H9 (cell line): ENCODE data around the gene SCN10A. TPM values are rescaled to one million over a fixed set of nuclear protein-coding genes. Genes with fewer than 3 reads are reported as not detected.

Experiments used
- DNase-seq: peaks from one replicate; pipeline ENCODE4 v3.0.0-alpha.2; 2017
- H2AFZ ChIP-seq: one replicate; pipeline ENCODE4 v1.6.1; 2013; ENCODE audit warnings: mild to moderate bottlenecking, low read length, control low read depth, moderate library complexity
- H2AK5ac ChIP-seq: 2 replicates; pipeline ENCODE4 v1.6.1; 2013; ENCODE audit warnings: low read length, control low read depth, mixed read lengths; ENCODE audit not compliant: insufficient read length
- H2BK120ac ChIP-seq: one replicate; pipeline ENCODE4 v1.6.1; 2013; ENCODE audit warnings: low read depth, mild to moderate bottlenecking, low read length, control low read depth, inconsistent platforms; ENCODE audit not compliant: poor library complexity, severe bottlenecking
- H2BK12ac ChIP-seq: 2 replicates; pipeline ENCODE4 v1.6.1; 2013; ENCODE audit warnings: low read length, control low read depth, mixed read lengths, low read depth; ENCODE audit not compliant: insufficient read length
- H2BK15ac ChIP-seq: 2 replicates; pipeline ENCODE4 v1.6.1; 2013; ENCODE audit warnings: low read depth, low read length, control low read depth
- H2BK20ac ChIP-seq: one replicate; pipeline ENCODE4 v1.6.1; 2013; ENCODE audit warnings: low read depth, mild to moderate bottlenecking, low read length, control low read depth, inconsistent platforms; ENCODE audit not compliant: poor library complexity, severe bottlenecking
- H2BK5ac ChIP-seq: 2 replicates; pipeline ENCODE4 v1.6.1; 2013; ENCODE audit warnings: low read length, control low read depth, mixed read lengths; ENCODE audit not compliant: insufficient read length
- H3K14ac ChIP-seq: 2 replicates; pipeline ENCODE4 v1.6.1; 2013; ENCODE audit warnings: low read length, control low read depth; ENCODE audit not compliant: insufficient read depth
- H3K18ac ChIP-seq: 2 replicates; pipeline ENCODE4 v1.6.1; 2013; ENCODE audit warnings: low read depth, mild to moderate bottlenecking, mixed read lengths, low read length, control low read depth; ENCODE audit not compliant: insufficient read length
- H3K23ac ChIP-seq: 2 replicates; pipeline ENCODE4 v1.6.1; 2013; ENCODE audit warnings: low read length, control low read depth, mixed read lengths, low read depth; ENCODE audit not compliant: insufficient read length
- H3K23me2 ChIP-seq: 2 replicates; pipeline ENCODE4 v1.6.1; 2013; ENCODE audit warnings: low read depth, mild to moderate bottlenecking, mixed read lengths, low read length, control low read depth; ENCODE audit not compliant: insufficient read length, poor library complexity, severe bottlenecking
- H3K27ac ChIP-seq: 2 replicates; pipeline ENCODE4 v1.5.1; 2013; ENCODE audit warnings: low read length, control low read depth, mixed read lengths, low read depth; ENCODE audit not compliant: insufficient read length
- H3K27me3 ChIP-seq: 2 replicates; pipeline ENCODE4 v1.6.1; 2013; ENCODE audit warnings: low read length, control low read depth, inconsistent platforms; ENCODE audit not compliant: insufficient read depth
- H3K4ac ChIP-seq: 2 replicates; pipeline ENCODE4 v1.6.1; 2013; ENCODE audit warnings: low read depth, mild to moderate bottlenecking, control low read depth, inconsistent platforms, low read length, moderate library complexity
- H3K4me1 ChIP-seq: 2 replicates; pipeline ENCODE4 v1.6.1; 2013; ENCODE audit warnings: low read length, control low read depth, inconsistent platforms; ENCODE audit not compliant: insufficient read depth
- H3K4me2 ChIP-seq: 2 replicates; pipeline ENCODE4 v1.6.1; 2013; ENCODE audit warnings: low read length, control low read depth, mixed read lengths; ENCODE audit not compliant: insufficient read length, insufficient read depth
- H3K56ac ChIP-seq: 2 replicates; pipeline ENCODE4 v1.6.1; 2013; ENCODE audit warnings: low read depth, mild to moderate bottlenecking, mixed read lengths, low read length, control low read depth; ENCODE audit not compliant: insufficient read length
- H3K79me1 ChIP-seq: 2 replicates; pipeline ENCODE4 v1.6.1; 2013; ENCODE audit warnings: low read depth, mild to moderate bottlenecking, moderate library complexity, low read length, control low read depth, inconsistent platforms; ENCODE audit not compliant: insufficient read depth, poor library complexity, severe bottlenecking
- H3K79me2 ChIP-seq: 2 replicates; pipeline ENCODE4 v1.6.1; 2013; ENCODE audit warnings: low read length, control low read depth, inconsistent platforms; ENCODE audit not compliant: insufficient read depth
- H3K9ac ChIP-seq: 2 replicates; pipeline ENCODE4 v1.6.1; 2013; ENCODE audit warnings: low read length, control low read depth, mixed read lengths; ENCODE audit not compliant: insufficient read length; ENCODE audit errors: extremely low read depth
- H3K9me3 ChIP-seq: one replicate; pipeline ENCODE4 v1.6.1; 2013; ENCODE audit warnings: low read depth, low read length, inconsistent platforms; ENCODE audit not compliant: control insufficient read depth
- H3T11ph ChIP-seq: one replicate; pipeline ENCODE4 v1.6.1; 2013; ENCODE audit warnings: mild to moderate bottlenecking, low read length, control low read depth, inconsistent platforms
- H4K20me1 ChIP-seq: one replicate; pipeline ENCODE4 v1.6.1; 2013; ENCODE audit not compliant: control insufficient read depth, insufficient read length, insufficient read depth
- H4K5ac ChIP-seq: 2 replicates; pipeline ENCODE4 v1.6.1; 2013; ENCODE audit warnings: low read depth, mild to moderate bottlenecking, mixed read lengths, low read length, control low read depth; ENCODE audit not compliant: insufficient read length
- H4K8ac ChIP-seq: replicated peaks from 2 replicates; pipeline ENCODE4 v1.6.1; 2013; ENCODE audit warnings: low read length, control low read depth, mixed read lengths, low read depth; ENCODE audit not compliant: insufficient read length
- H4K91ac ChIP-seq: 2 replicates; pipeline ENCODE4 v1.6.1; 2013; ENCODE audit warnings: low read depth, mild to moderate bottlenecking, moderate library complexity, mixed read lengths, low read length, control low read depth; ENCODE audit not compliant: insufficient read length
- H3K27ac Mint-ChIP-seq, 3 experiments: 2 replicates in 2 of 3; 3 replicates in 1 of 3; pipeline ENCODE4 v1.8.0; 2020 to 2021; ENCODE audit warnings: mixed read lengths in 3 of 3, mild to moderate bottlenecking in 1 of 3, moderate library complexity in 1 of 3
- H3K27me3 Mint-ChIP-seq: 2 replicates; pipeline ENCODE4 v1.8.0; 2021; ENCODE audit warnings: low read depth, mild to moderate bottlenecking, moderate library complexity, mixed read lengths
- H3K36me3 Mint-ChIP-seq, 3 experiments: 2 replicates in 2 of 3; 3 replicates in 1 of 3; pipeline ENCODE4 v1.8.0; 2020 to 2021; ENCODE audit warnings: low read depth in 3 of 3, mixed read lengths in 3 of 3; ENCODE audit not compliant: insufficient read depth in 1 of 3
- H3K4me1 Mint-ChIP-seq, 2 experiments: 2 replicates each; pipeline ENCODE4 v1.8.0; 2020; ENCODE audit warnings: mixed read lengths in 2 of 2
- H3K4me3 Mint-ChIP-seq, 2 experiments: 2 replicates in 1 of 2; 3 replicates in 1 of 2; pipeline ENCODE4 v1.8.0; 2020 to 2021; ENCODE audit warnings: mild to moderate bottlenecking in 2 of 2, mixed read lengths in 2 of 2, moderate library complexity in 1 of 2
- H3K9me3 Mint-ChIP-seq, 2 experiments: 2 replicates in 1 of 2; 3 replicates in 1 of 2; pipeline ENCODE4 v1.8.0; 2020; ENCODE audit warnings: mild to moderate bottlenecking in 2 of 2, mixed read lengths in 2 of 2, moderate library complexity in 1 of 2
- CTCF ChIP-seq: fragments of 200-600 bp; sonication (generic); conservative IDR thresholded peaks from 3 replicates; pipeline ENCODE4 v1.8.0; 2021; ENCODE audit warnings: antibody characterized with exemption, mild to moderate bottlenecking
- WGBS: extraction: QIAGEN DNeasy Blood & Tissue Kit; methylation state at CpG from one replicate; pipeline ENCODE4 v1.1.7; 2013; ENCODE audit warnings: missing lambda C conversion rate, low lambda C conversion rate, mixed read lengths; ENCODE audit not compliant: insufficient read length; ENCODE audit errors: extremely low coverage; 5-methylcytosine and 5-hydroxymethylcytosine counted together
- total RNA-seq: library from RNA; stranded (reverse); gene quantifications from 2 replicates; pipeline ENCODE4 v1.2.1, GENCODE V29; 2021

The SCN10A gene
- total RNA-seq, 1 experiment from 2014 or later = not detected

- no CpG with 5 or more reads among the region's 12 CpGs for WGBS
Measured at GRCh38 chr3:38698061-38698460, 118.0 kb downstream of the SCN10A start.

More at GRCh38 chr3:38698061-38698460, 118.0 kb downstream of the SCN10A start:
- H3K27ac Mint-ChIP-seq = no peak overlapping the region
- Histone ChIP-seq H4K5ac (no peak overlapping the region), H2AFZ (no peak overlapping the region), H2BK120ac (no peak overlapping the region), H3K27ac (no peak overlapping the region), H3K14ac (no peak overlapping the region), H3K9ac (no peak overlapping the region), H2BK5ac (no peak overlapping the region), H3K79me1 (no peaks in the 10 kb centered on the region), H4K20me1 (no peaks in the 10 kb centered on the region), H3K56ac (no peak overlapping the region), H3K18ac (no peak overlapping the region), H3K4me1 (no peaks in the 10 kb centered on the region), H3K4me2 (no peak overlapping the region), H2BK12ac (no peak overlapping the region), H2AK5ac (no peak overlapping the region), H2BK20ac (no peak overlapping the region), H3K9me3 (no peaks in the 10 kb centered on the region), H3T11ph (no peak overlapping the region), H4K91ac (no peak overlapping the region), H3K79me2 (no peaks in the 10 kb centered on the region), H3K23ac (no peak overlapping the region), H3K4ac (no peak overlapping the region), H4K8ac (no peak overlapping the region), H2BK15ac (no peak overlapping the region), H3K23me2 (no peaks in the 10 kb centered on the region), H3K27me3 (no peaks in the 10 kb centered on the region)
- no peak for TF ChIP-seq CTCF
- no peak overlapping the region for H3K4me3 Mint-ChIP-seq
- no peaks in the 10 kb centered on the region for H3K4me1 Mint-ChIP-seq
- peaks cover 6% of the 10 kb centered on the region for H3K27me3 Mint-ChIP-seq
- no peaks in the 10 kb centered on the region for H3K36me3 Mint-ChIP-seq
- DNase-seq = no peak
- no peaks in the 10 kb centered on the region for H3K9me3 Mint-ChIP-seq
